PC-3 (cell line): Measurements from ENCODE around the gene LINGO3.

Experiments
- EZH2phosphoT487 ChIP-seq: fragments of 300-600 bp; sonication (generic); IDR thresholded peaks from 2 replicates; pipeline ENCODE4 v1.6.1; 2018; ENCODE audit warnings: mild to moderate bottlenecking, antibody characterized with exemption, low read length, borderline replicate concordance
- TF ChIP-seq, protein P1 (sequence below): fragments of 300-600 bp; sonication (generic); conservative IDR thresholded peaks from 2 replicates; pipeline ENCODE4 v1.5.1; 2017; ENCODE audit warnings: antibody characterized with exemption, low read depth, mild to moderate bottlenecking, low read length

- TF ChIP-seq, protein P1, sequence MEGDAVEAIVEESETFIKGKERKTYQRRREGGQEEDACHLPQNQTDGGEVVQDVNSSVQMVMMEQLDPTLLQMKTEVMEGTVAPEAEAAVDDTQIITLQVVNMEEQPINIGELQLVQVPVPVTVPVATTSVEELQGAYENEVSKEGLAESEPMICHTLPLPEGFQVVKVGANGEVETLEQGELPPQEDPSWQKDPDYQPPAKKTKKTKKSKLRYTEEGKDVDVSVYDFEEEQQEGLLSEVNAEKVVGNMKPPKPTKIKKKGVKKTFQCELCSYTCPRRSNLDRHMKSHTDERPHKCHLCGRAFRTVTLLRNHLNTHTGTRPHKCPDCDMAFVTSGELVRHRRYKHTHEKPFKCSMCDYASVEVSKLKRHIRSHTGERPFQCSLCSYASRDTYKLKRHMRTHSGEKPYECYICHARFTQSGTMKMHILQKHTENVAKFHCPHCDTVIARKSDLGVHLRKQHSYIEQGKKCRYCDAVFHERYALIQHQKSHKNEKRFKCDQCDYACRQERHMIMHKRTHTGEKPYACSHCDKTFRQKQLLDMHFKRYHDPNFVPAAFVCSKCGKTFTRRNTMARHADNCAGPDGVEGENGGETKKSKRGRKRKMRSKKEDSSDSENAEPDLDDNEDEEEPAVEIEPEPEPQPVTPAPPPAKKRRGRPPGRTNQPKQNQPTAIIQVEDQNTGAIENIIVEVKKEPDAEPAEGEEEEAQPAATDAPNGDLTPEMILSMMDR: no peak
- no peak for TF ChIP-seq EZH2phosphoT487
Observed at GRCh38 chr19:2288818-2289713, 18.9 kb downstream of the LINGO3 start.
